ENCODE data around the gene PTGS1.

DNA sequence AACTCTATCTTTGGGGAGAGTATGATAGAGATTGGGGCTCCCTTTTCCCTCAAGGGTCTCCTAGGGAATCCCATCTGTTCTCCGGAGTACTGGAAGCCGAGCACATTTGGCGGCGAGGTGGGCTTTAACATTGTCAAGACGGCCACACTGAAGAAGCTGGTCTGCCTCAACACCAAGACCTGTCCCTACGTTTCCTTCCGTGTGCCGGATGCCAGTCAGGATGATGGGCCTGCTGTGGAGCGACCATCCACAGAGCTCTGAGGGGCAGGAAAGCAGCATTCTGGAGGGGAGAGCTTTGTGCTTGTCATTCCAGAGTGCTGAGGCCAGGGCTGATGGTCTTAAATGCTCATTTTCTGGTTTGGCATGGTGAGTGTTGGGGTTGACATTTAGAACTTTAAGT, 21.5 kb downstream of the PTGS1 start:
- TF ChIP-seq, protein P1, sequence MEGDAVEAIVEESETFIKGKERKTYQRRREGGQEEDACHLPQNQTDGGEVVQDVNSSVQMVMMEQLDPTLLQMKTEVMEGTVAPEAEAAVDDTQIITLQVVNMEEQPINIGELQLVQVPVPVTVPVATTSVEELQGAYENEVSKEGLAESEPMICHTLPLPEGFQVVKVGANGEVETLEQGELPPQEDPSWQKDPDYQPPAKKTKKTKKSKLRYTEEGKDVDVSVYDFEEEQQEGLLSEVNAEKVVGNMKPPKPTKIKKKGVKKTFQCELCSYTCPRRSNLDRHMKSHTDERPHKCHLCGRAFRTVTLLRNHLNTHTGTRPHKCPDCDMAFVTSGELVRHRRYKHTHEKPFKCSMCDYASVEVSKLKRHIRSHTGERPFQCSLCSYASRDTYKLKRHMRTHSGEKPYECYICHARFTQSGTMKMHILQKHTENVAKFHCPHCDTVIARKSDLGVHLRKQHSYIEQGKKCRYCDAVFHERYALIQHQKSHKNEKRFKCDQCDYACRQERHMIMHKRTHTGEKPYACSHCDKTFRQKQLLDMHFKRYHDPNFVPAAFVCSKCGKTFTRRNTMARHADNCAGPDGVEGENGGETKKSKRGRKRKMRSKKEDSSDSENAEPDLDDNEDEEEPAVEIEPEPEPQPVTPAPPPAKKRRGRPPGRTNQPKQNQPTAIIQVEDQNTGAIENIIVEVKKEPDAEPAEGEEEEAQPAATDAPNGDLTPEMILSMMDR (IDR thresholded peaks at IDR 0.05), result no peak
- no peak for TF ChIP-seq POLR2AphosphoS5 (IDR thresholded peaks at IDR 0.05)

Measured in prostate gland (tissue), 2 donors.